Body of pancreas (tissue), 4 donors: ENCODE measurements around the gene FAM13A. TPM values are rescaled to one million over a fixed set of nuclear protein-coding genes. Genes with fewer than 3 reads are reported as not detected.
"Not testable (repeated sequence)": the region's sequence is repeated elsewhere in the genome, so short reads cannot be mapped to it uniquely, and the experiment has no call there.

Source experiments
- ATAC-seq: fragments of 150-250 bp; one replicate; pipeline ENCODE4 v1.9.1; 2016
- DNase-seq, 4 donors: peaks; one replicate each; pipeline ENCODE4 v3.0.0-alpha.2; 2019
- H3K27ac ChIP-seq, 4 donors: fragments of 200-600 bp; sonication (generic); 1 replicate in 3 of 4; 2 replicates in 1 of 4; pipeline versions ENCODE4 v1.5.1 to v1.6.1; 2016 to 2019; ENCODE audit warnings: mild to moderate bottlenecking in 1 of 4, mixed read lengths in 1 of 4, moderate library complexity in 1 of 4
- H3K27me3 ChIP-seq, 2 donors: fragments of 200-600 bp; sonication (generic); one replicate each; pipeline ENCODE4 v1.6.0; 2016; ENCODE audit warnings: mild to moderate bottlenecking in 1 of 2
- H3K36me3 ChIP-seq, 2 donors: fragments of 200-600 bp; sonication (generic); replicated peaks in 1 of 2; 2 replicates each; pipeline ENCODE4 v1.5.1; 2016; ENCODE audit warnings: low read depth in 2 of 2; ENCODE audit not compliant: insufficient read depth in 1 of 2
- H3K4me1 ChIP-seq: fragments of 200-600 bp; sonication (generic); one replicate; pipeline ENCODE4 v1.6.0; 2016
- H3K4me3 ChIP-seq, 2 donors: fragments of 200-600 bp; sonication (generic); 1 replicate in 1 of 2; 2 replicates in 1 of 2; pipeline ENCODE4 v1.5.1; 2016 to 2019
- H3K9me3 ChIP-seq, 3 donors: fragments of 200-600 bp; sonication (generic); 1 replicate in 2 of 3; 2 replicates in 1 of 3; pipeline ENCODE4 v1.5.1; 2016
- CTCF ChIP-seq, 7 experiments: fragments of 450-650 bp in 4 of 7; fragments of 200-600 bp in 3 of 7; sonication (generic) in 3 of 7; IDR thresholded peaks; one replicate each; pipeline ENCODE4 v1.5.1; 2016 to 2019; ENCODE audit warnings: antibody characterized with exemption in 7 of 7
- POLR2A ChIP-seq, 3 donors: fragments of 450-650 bp; IDR thresholded peaks; one replicate each; pipeline ENCODE4 v1.6.1; 2016; ENCODE audit warnings: antibody characterized with exemption in 3 of 3, mild to moderate bottlenecking in 2 of 3
- WGBS, 2 donors: methylation state at CpG; one replicate each; pipeline ENCODE4 v1.1.5; 2017; 5-methylcytosine and 5-hydroxymethylcytosine counted together
- intact Hi-C: fragments of 100-400 bp; cut with DNase I; formaldehyde crosslinking; loops from one replicate; pipeline ENCODE4 v1.15.1; 2023
- total RNA-seq, 2 donors: library from RNA; depleted of rRNA; stranded (reverse); fragments of >200 nt; gene quantifications; one replicate each; pipeline ENCODE4 v1.1.0, GENCODE V29; 2016

Gene FAM13A
- total RNA-seq, 2 donors from 2014 or later = 59.1 to 64.3 TPM

GRCh38 chr4:89021062-89021461 lies 35.9 kb downstream of the FAM13A start:
- Histone ChIP-seq H3K9me3 (no peaks in the 10 kb centered on the region), H3K27ac (peak overlapping the region in 3 of 4 donors; percentile 41 to 75 (median 43)), H3K4me3 (no peak overlapping the region), H3K36me3 (peaks cover 0 to 4% of the 10 kb centered on the region in 2 donors), H3K4me1 (peaks cover 35% of the 10 kb centered on the region), H3K27me3 (no peaks in the 10 kb centered on the region)
- 74 to 77% methylated on average over 1 of the region's 1 CpG for WGBS, 2 donors
- ATAC-seq (no peak), DNase-seq (no peak)
- intact Hi-C loops = loop anchor here (10.0 kb wide), 2 partner anchors 316 to 486 kb away; no protein-coding TSS in a partner anchor
- TF ChIP-seq CTCF (IDR thresholded peaks at IDR 0.05) = no peak
- TF ChIP-seq POLR2A (IDR thresholded peaks at IDR 0.05) = no peak

GRCh38 chr4:89014897-89015296 lies 42.1 kb downstream of the FAM13A start:
- DNase-seq, ATAC-seq, H3K4me3 ChIP-seq, H3K27me3 ChIP-seq, H3K9me3 ChIP-seq, H3K27ac ChIP-seq, intact Hi-C loops, H3K36me3 ChIP-seq: not testable (repeated sequence)
- peaks cover 11% of the 10 kb centered on the region for H3K4me1 ChIP-seq
- WGBS, 2 donors = 94 to 95% methylated on average over 10 of the region's 10 CpGs

GRCh38 chr4:89009761-89010369 lies 47.1 kb downstream of the FAM13A start:
- ATAC-seq (no peak), DNase-seq (no peak)
- H3K27me3 ChIP-seq = no peaks in the 10 kb centered on the region
- H3K9me3 ChIP-seq = no peaks in the 10 kb centered on the region
- no peak overlapping the region for H3K4me3 ChIP-seq
- H3K36me3 ChIP-seq = no peaks in the 10 kb centered on the region
- TF ChIP-seq POLR2A (IDR thresholded peaks at IDR 0.05) = no peak
- TF ChIP-seq CTCF (IDR thresholded peaks at IDR 0.05) = no peak
- intact Hi-C loops = no loop called here
- 54 to 56% methylated on average over 5 of the region's 5 CpGs for WGBS, 2 donors
- peak overlapping the region in 2 of 4 donors; percentile 53 to 65 for H3K27ac ChIP-seq
- peaks cover 28% of the 10 kb centered on the region for H3K4me1 ChIP-seq

- no peak for TF ChIP-seq CTCF (IDR thresholded peaks at IDR 0.05)
- TF ChIP-seq POLR2A (IDR thresholded peaks at IDR 0.05) = no peak
- Histone ChIP-seq H3K4me3 (no peak overlapping the region), H3K9me3 (no peaks in the 10 kb centered on the region), H3K36me3 (no peaks in the 10 kb centered on the region), H3K4me1 (peaks cover 28% of the 10 kb centered on the region), H3K27ac (peak overlapping the region in 2 of 4 donors; percentile 53 to 65), H3K27me3 (no peaks in the 10 kb centered on the region)
- WGBS, 2 donors = 51 to 57% methylated on average over 3 of the region's 3 CpGs
- intact Hi-C loops = no loop called here
- ATAC-seq (peak; percentile 55), DNase-seq (no peak)
Observed at GRCh38 chr4:89009115-89009514, 47.9 kb downstream of the FAM13A start.

GRCh38 chr4:89008166-89008565 lies 48.8 kb downstream of the FAM13A start:
- Histone ChIP-seq H3K36me3 (no peaks in the 10 kb centered on the region), H3K4me1 (peaks cover 29% of the 10 kb centered on the region), H3K27ac (no peak overlapping the region), H3K4me3 (no peak overlapping the region), H3K9me3 (no peaks in the 10 kb centered on the region), H3K27me3 (no peaks in the 10 kb centered on the region)
- DNase-seq = no peak
- 91 to 97% methylated on average over 2 of the region's 2 CpGs for WGBS, 2 donors
- intact Hi-C loops = no loop called here
- TF ChIP-seq CTCF (IDR thresholded peaks at IDR 0.05) (no peak), POLR2A (IDR thresholded peaks at IDR 0.05) (no peak)
- ATAC-seq = no peak
